Activated CD8-positive, alpha-beta T cell treated with anti-CD3 and anti-CD28 coated beads for 36 hours (primary cell): ENCODE data around the gene OSBPL8. TPM values are rescaled to one million over a fixed set of nuclear protein-coding genes. Genes with fewer than 3 reads are reported as not detected.

Experiments used
- ATAC-seq: fragments of 200-7000 bp; cut with Tn5 transposase; one replicate; pipeline ENCODE4 v1.10.0; 2021; ENCODE audit warnings: mild to moderate bottlenecking, moderate library complexity
- CTCF ChIA-PET: fragments of 350-600 bp; sonication (Branson Sonifier 250); formaldehyde crosslinking; loops from one replicate; lab custom pipeline; 2021; ENCODE audit warnings: antibody characterized with exemption; lab: Charles Lee
- POLR2A ChIA-PET: fragments of 350-600 bp; sonication (Branson Sonifier 250); formaldehyde crosslinking; loops from one replicate; lab custom pipeline; 2021; ENCODE audit warnings: antibody characterized with exemption; lab: Charles Lee
- DNase-seq: peaks from one replicate; pipeline ENCODE4 v3.0.0-alpha.2; 2020
- H3K27ac Mint-ChIP-seq: one replicate; pipeline ENCODE4 v1.8.0; 2021; ENCODE audit warnings: mild to moderate bottlenecking, mixed read lengths
- H3K27me3 Mint-ChIP-seq: one replicate; pipeline ENCODE4 v1.8.0; 2021; ENCODE audit warnings: mixed read lengths
- H3K36me3 Mint-ChIP-seq: one replicate; pipeline ENCODE4 v1.8.0; 2021; ENCODE audit warnings: low read depth, mixed read lengths
- H3K4me1 Mint-ChIP-seq: one replicate; pipeline ENCODE4 v1.8.0; 2021; ENCODE audit warnings: low read depth, mixed read lengths
- H3K4me3 Mint-ChIP-seq: one replicate; pipeline ENCODE4 v1.8.0; 2021; ENCODE audit warnings: mild to moderate bottlenecking, moderate library complexity, mixed read lengths
- H3K9me3 Mint-ChIP-seq: one replicate; pipeline ENCODE4 v1.8.0; 2021; ENCODE audit warnings: mixed read lengths
- intact Hi-C: fragments of 100-400 bp; cut with micrococcal nuclease; formaldehyde crosslinking; loops from one replicate; pipeline ENCODE4 v1.10.0; 2022
- total RNA-seq, 2 experiments: library from RNA; stranded (reverse); gene quantifications; one replicate each; pipeline ENCODE4 v1.2.3, GENCODE V29; 2021
- TF ChIP-seq, protein P1 (sequence below): fragments of 200-600 bp; IDR thresholded peaks from one replicate; pipeline ENCODE4 v1.8.0; 2022; ENCODE audit warnings: antibody characterized with exemption, mild to moderate bottlenecking

Gene OSBPL8
- total RNA-seq, 2 experiments from 2014 or later: 81.1 to 85.6 TPM

DNA sequence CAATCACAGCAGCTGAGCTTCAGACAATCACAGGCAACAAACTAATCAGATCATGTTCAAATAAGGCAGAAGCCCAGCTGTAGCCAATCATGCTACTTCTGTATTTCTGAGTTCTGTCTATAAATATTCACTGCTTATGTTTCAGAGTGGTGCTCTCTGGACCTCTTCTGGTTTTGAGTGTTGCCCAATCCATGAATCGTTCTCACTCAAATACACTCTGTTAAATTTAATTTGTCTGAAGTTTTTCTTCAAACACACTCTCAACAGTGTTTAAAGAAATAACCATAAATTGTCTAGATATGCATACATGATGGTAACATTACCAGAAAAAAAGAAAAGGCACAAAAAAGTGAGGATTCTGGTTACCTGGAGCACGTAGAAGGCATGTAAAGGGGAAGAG, 133.4 kb downstream of the OSBPL8 start:
- Mint-ChIP-seq H3K9me3 (peaks cover 23% of the 10 kb centered on the region), H3K4me1 (peaks cover 27% of the 10 kb centered on the region), H3K36me3 (peaks cover 40% of the 10 kb centered on the region), H3K27me3 (no peaks in the 10 kb centered on the region), H3K27ac (no peak overlapping the region), H3K4me3 (no peak overlapping the region)
- DNase-seq (no peak), ATAC-seq (no peak)
- ChIA-PET CTCF (interaction anchor here (0.9 kb wide), 1 partner anchor 8 kb away, joined by 3 read pairs; no protein-coding TSS in a partner anchor), POLR2A (no interaction called here)
- intact Hi-C loops: no loop called here
- TF ChIP-seq, protein P1, sequence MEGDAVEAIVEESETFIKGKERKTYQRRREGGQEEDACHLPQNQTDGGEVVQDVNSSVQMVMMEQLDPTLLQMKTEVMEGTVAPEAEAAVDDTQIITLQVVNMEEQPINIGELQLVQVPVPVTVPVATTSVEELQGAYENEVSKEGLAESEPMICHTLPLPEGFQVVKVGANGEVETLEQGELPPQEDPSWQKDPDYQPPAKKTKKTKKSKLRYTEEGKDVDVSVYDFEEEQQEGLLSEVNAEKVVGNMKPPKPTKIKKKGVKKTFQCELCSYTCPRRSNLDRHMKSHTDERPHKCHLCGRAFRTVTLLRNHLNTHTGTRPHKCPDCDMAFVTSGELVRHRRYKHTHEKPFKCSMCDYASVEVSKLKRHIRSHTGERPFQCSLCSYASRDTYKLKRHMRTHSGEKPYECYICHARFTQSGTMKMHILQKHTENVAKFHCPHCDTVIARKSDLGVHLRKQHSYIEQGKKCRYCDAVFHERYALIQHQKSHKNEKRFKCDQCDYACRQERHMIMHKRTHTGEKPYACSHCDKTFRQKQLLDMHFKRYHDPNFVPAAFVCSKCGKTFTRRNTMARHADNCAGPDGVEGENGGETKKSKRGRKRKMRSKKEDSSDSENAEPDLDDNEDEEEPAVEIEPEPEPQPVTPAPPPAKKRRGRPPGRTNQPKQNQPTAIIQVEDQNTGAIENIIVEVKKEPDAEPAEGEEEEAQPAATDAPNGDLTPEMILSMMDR: no peak

DNA sequence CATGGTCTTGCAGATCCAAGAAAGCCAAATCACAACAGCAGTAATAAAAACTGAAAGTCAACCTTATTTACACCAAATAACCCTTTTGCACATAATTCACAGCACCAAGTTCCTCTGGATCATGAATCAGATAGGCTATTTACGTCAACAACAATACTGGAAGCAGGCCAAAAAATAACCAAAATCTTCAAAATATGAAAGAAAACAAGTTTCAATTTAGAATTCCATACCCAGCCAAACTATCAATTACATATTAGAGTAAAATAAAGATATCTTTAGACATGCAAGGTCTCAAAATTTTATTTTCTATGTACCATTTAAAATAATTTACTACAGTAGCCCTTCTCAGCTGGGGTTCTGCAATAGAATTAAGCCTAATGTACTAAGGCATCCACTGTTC, 134.6 kb downstream of the OSBPL8 start:
- ChIA-PET CTCF (no interaction called here), POLR2A (no interaction called here)
- Mint-ChIP-seq H3K27ac (no peak overlapping the region), H3K27me3 (no peaks in the 10 kb centered on the region), H3K36me3 (peaks cover 29% of the 10 kb centered on the region), H3K9me3 (peaks cover 19% of the 10 kb centered on the region), H3K4me3 (no peak overlapping the region), H3K4me1 (peaks cover 22% of the 10 kb centered on the region)
- ATAC-seq (no peak), DNase-seq (no peak)
- intact Hi-C loops: no loop called here
- TF ChIP-seq, protein P1: no peak

DNA sequence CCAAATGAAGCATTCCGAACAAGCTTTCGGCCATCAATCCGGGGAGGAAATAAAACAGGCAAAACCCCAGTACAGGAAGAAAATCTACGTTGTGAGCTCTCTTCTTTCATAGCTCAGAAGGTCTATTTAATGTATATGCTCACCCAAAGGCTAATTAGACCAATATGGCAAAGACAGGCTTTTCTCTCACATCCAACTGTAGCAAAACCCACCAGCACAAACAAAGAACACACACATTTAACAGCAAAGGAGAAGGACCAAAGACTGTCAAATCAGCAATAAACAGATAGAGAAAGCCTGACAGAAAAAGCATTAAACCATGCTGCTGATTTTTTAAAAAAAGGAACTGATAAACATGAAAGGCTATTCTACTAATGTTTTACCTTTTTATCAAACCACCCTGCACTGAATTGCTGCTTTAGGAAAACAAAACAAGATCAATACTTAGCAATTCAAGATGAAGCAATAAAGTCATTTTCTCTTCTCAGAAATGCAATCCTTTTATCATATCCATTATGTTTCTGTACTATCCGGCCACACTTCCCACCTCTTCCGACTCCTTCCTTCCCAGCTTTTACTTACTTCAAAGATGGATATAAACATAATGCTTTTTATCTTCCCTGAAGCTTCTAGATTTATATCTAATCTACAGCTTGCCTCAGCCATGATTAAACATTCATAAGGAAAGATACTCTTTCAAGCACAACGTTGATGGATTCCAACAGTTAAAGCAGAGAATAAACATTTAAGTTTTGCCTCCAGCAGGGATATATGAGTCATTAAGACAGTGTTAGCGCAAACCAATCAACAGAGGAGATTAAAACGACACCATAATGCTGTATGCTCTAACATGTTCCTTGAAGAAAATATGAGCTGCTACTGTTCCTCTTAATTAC, 136.8 kb downstream of the OSBPL8 start:
- no peak for ATAC-seq
- intact Hi-C loops: no loop called here
- TF ChIP-seq, protein P1: no peak
- Mint-ChIP-seq H3K27ac (no peak overlapping the region), H3K36me3 (peaks cover 25% of the 10 kb centered on the region), H3K4me3 (no peak overlapping the region), H3K9me3 (peaks cover 19% of the 10 kb centered on the region), H3K27me3 (no peaks in the 10 kb centered on the region), H3K4me1 (peaks cover 16% of the 10 kb centered on the region)
- ChIA-PET CTCF (interaction anchor here (0.7 kb wide), 1 partner anchor 32 kb away, joined by 3 read pairs; no protein-coding TSS in a partner anchor), POLR2A (interaction anchor here (0.6 kb wide), 1 partner anchor 24 kb away, joined by 4 read pairs; no protein-coding TSS in a partner anchor)
- no peak for DNase-seq

DNA sequence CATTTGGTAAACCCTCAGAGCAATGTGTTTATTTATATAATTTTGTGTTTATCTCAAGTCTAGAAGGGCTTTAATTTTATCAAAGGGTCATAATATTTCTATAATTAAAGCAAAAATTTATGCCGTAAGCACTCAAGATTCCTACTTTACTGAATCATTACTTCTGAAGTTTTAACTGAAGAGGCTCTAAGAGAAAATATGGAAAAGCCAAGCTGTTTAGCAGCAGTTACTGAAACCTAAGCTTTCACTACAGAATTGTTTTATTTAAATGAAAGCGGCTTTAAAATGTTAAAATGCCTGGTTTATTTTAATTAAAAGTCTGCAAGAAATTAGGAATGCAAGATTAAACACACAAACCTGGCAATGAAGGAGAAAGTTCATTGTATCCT, 137.4 kb downstream of the OSBPL8 start:
- Mint-ChIP-seq H3K27me3 (no peaks in the 10 kb centered on the region), H3K4me1 (peaks cover 23% of the 10 kb centered on the region), H3K4me3 (no peak overlapping the region), H3K36me3 (peaks cover 25% of the 10 kb centered on the region), H3K9me3 (peaks cover 19% of the 10 kb centered on the region), H3K27ac (no peak overlapping the region)
- ChIA-PET POLR2A (no interaction called here), CTCF (no interaction called here)
- ATAC-seq: no peak
- no peak for DNase-seq
- intact Hi-C loops: no loop called here
- TF ChIP-seq, protein P1: no peak

DNA sequence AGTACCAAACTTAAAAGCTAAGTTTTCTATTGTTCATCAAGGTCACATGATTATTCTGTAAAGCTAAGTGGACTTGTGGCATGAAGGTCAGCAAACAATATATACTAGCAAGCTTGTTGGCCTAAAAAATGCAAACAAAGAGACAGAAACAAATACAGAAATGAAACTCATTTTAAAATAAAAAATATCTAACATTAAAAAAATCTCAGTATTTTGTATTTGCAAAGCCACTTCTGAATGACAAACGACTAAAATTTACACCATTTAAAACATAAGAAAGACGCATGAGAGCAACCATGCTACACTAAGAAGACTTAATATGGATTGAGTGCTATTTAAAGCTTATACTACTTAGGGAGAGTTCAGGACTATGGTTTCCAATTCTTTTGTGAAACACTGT, 138.5 kb downstream of the OSBPL8 start:
- H3K27me3 Mint-ChIP-seq: no peaks in the 10 kb centered on the region
- peaks cover 26% of the 10 kb centered on the region for H3K4me1 Mint-ChIP-seq
- TF ChIP-seq, protein P1: no peak
- intact Hi-C loops: no loop called here
- H3K4me3 Mint-ChIP-seq: no peak overlapping the region
- ATAC-seq: no peak
- no peak overlapping the region for H3K27ac Mint-ChIP-seq
- peaks cover 13% of the 10 kb centered on the region for H3K9me3 Mint-ChIP-seq
- no peak for DNase-seq
- CTCF ChIA-PET: no interaction called here
- POLR2A ChIA-PET: no interaction called here
- peaks cover 17% of the 10 kb centered on the region for H3K36me3 Mint-ChIP-seq
